Keratinocyte (primary cell): ENCODE results near the gene NYNRIN.

Source experiments
- EZH2 ChIP-seq: IDR thresholded peaks from one replicate; pipeline ENCODE4 v1.6.1; 2012; ENCODE audit warnings: inconsistent platforms, mild to moderate bottlenecking, low read length, moderate library complexity
- TF ChIP-seq, protein P1 (sequence below), 3 experiments: IDR thresholded peaks in 1 of 3; conservative IDR thresholded peaks in 1 of 3; optimal IDR thresholded peaks in 1 of 3; 2 replicates in 2 of 3; 3 replicates in 1 of 3; pipeline versions ENCODE3 to v1.5.1; 2011; ENCODE audit warnings: low read length in 3 of 3, mild to moderate bottlenecking in 3 of 3, moderate library complexity in 2 of 3, control low read depth in 1 of 3, inconsistent platforms in 1 of 3; ENCODE audit not compliant: insufficient read depth in 2 of 3; ENCODE audit errors: extremely low read depth in 1 of 3

GRCh38 chr14:24364841-24365240, 34.0 kb upstream of the NYNRIN start:
- TF ChIP-seq, protein P1, sequence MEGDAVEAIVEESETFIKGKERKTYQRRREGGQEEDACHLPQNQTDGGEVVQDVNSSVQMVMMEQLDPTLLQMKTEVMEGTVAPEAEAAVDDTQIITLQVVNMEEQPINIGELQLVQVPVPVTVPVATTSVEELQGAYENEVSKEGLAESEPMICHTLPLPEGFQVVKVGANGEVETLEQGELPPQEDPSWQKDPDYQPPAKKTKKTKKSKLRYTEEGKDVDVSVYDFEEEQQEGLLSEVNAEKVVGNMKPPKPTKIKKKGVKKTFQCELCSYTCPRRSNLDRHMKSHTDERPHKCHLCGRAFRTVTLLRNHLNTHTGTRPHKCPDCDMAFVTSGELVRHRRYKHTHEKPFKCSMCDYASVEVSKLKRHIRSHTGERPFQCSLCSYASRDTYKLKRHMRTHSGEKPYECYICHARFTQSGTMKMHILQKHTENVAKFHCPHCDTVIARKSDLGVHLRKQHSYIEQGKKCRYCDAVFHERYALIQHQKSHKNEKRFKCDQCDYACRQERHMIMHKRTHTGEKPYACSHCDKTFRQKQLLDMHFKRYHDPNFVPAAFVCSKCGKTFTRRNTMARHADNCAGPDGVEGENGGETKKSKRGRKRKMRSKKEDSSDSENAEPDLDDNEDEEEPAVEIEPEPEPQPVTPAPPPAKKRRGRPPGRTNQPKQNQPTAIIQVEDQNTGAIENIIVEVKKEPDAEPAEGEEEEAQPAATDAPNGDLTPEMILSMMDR (optimal IDR thresholded peaks at IDR 0.05 in 1 of 3, IDR thresholded peaks at IDR 0.05 in 1 of 3, conservative IDR thresholded peaks at IDR 0.05 in 1 of 3; ENCODE audit: extremely low read depth in 1 of 3, insufficient read depth in 2 of 3, low read length in 3 of 3): no peak
- no peak for TF ChIP-seq EZH2
